BE2C (cell line): ENCODE data around the gene OR4X1. TPM values are rescaled to one million over a fixed set of nuclear protein-coding genes. Genes with fewer than 3 reads are reported as not detected.
"Not testable (repeated sequence)": the region's sequence is repeated elsewhere in the genome, so short reads cannot be mapped to it uniquely, and the experiment has no call there.

Experiments used
- DNase-seq: peaks from one replicate; pipeline ENCODE4 v3.0.0-alpha.2; 2020
- H3K27me3 ChIP-seq: fragments of 250-450 bp; sonication (Bioruptor Pico); 2 replicates; pipeline ENCODE4 v1.5.1; 2020; ENCODE audit warnings: mild to moderate bottlenecking
- H3K36me3 ChIP-seq: fragments of 250-450 bp; sonication (Bioruptor Pico); 2 replicates; pipeline ENCODE4 v1.5.1; 2020; ENCODE audit warnings: mild to moderate bottlenecking
- H3K4me1 ChIP-seq: fragments of 250-450 bp; sonication (Bioruptor Pico); 2 replicates; pipeline ENCODE4 v1.5.1; 2020
- H3K4me3 ChIP-seq: 2 replicates; pipeline ENCODE4 v1.5.1; 2011; ENCODE audit warnings: low read depth, low read length
- H3K9me3 ChIP-seq: fragments of 250-450 bp; sonication (Bioruptor Pico); 2 replicates; pipeline ENCODE4 v1.5.1; 2020
- CTCF ChIP-seq: IDR thresholded peaks from 2 replicates; pipeline ENCODE4 v1.5.1; 2012; ENCODE audit warnings: mild to moderate bottlenecking, low read depth, low read length
- polyA plus RNA-seq: library from polyadenylated mRNA; unstranded; fragments of >200 nt; gene quantifications from one replicate; pipeline ENCODE4 v1.2.1, GENCODE V29; 2012; ENCODE audit warnings: low read depth, missing spikeins; ENCODE audit not compliant: insufficient read length, insufficient read depth

Gene OR4X1
- not detected for polyA plus RNA-seq

GRCh38 chr11:48263423-48263911, at the start of gene OR4X1:
Gene OR4X1 (plus strand): TSS chr11:48263861. CDS start chr11:48263861, 0 bp downstream.
- H3K9me3 ChIP-seq, result no peaks in the 10 kb centered on the region
- H3K4me3 ChIP-seq, result no peak within 1 kb of the TSS
- H3K27me3 ChIP-seq, result no peaks in the 10 kb centered on the region
- no peak for TF ChIP-seq CTCF
- no peak for DNase-seq
- H3K36me3 ChIP-seq, result no peaks in the 10 kb centered on the region
- no peaks in the 10 kb centered on the region for H3K4me1 ChIP-seq

GRCh38 chr11:48216510-48216909, 47.2 kb upstream of the OR4X1 start, which contains the start of gene OR4B1:
Gene OR4B1 (plus strand): TSS chr11:48216810. CDS start chr11:48216810, 0 bp downstream.
- Histone ChIP-seq H3K27me3 (no peaks in the 10 kb centered on the region), H3K9me3 (no peaks in the 10 kb centered on the region), H3K4me1 (no peaks in the 10 kb centered on the region), H3K36me3 (no peaks in the 10 kb centered on the region), H3K4me3 (no peak within 1 kb of the TSS)
- TF ChIP-seq CTCF, result no peak
- no peak for DNase-seq

- Histone ChIP-seq H3K4me1 (no peaks in the 10 kb centered on the region), H3K27me3 (no peaks in the 10 kb centered on the region), H3K36me3 (no peaks in the 10 kb centered on the region), H3K4me3 (no peak overlapping the region), H3K9me3 (no peaks in the 10 kb centered on the region)
- DNase-seq, result no peak
- TF ChIP-seq CTCF, result no peak
Observed at GRCh38 chr11:48228761-48229160, 34.9 kb upstream of the OR4X1 start.

GRCh38 chr11:48230057-48230456, 33.6 kb upstream of the OR4X1 start:
- H3K27me3 ChIP-seq, H3K4me1 ChIP-seq, H3K4me3 ChIP-seq, H3K9me3 ChIP-seq, DNase-seq, H3K36me3 ChIP-seq: not testable (repeated sequence)

GRCh38 chr11:48237727-48238126, 25.9 kb upstream of the OR4X1 start:
- H3K9me3 ChIP-seq, result no peaks in the 10 kb centered on the region

GRCh38 chr11:48242501-48242900, 21.2 kb upstream of the OR4X1 start:
- no peak for DNase-seq
- H3K4me1 ChIP-seq, result no peaks in the 10 kb centered on the region
- no peaks in the 10 kb centered on the region for H3K36me3 ChIP-seq
- H3K9me3 ChIP-seq, result no peaks in the 10 kb centered on the region
- no peaks in the 10 kb centered on the region for H3K27me3 ChIP-seq
- no peak overlapping the region for H3K4me3 ChIP-seq
- no peak for TF ChIP-seq CTCF

More at GRCh38 chr11:48237727-48238126, 25.9 kb upstream of the OR4X1 start:
- no peak for TF ChIP-seq CTCF
- no peaks in the 10 kb centered on the region for H3K36me3 ChIP-seq
- H3K27me3 ChIP-seq, result no peaks in the 10 kb centered on the region
- H3K4me1 ChIP-seq, result no peaks in the 10 kb centered on the region
- no peak overlapping the region for H3K4me3 ChIP-seq
- DNase-seq, result no peak
